ENCODE results near the gene SELENOO. TPM values are rescaled to one million over a fixed set of nuclear protein-coding genes. Genes with fewer than 3 reads are reported as not detected.

Gene SELENOO
- total and polyA plus RNA-seq, 2 donors (not counting 1 experiment from before 2014, with no cell fraction given), result 62.1 to 74.6 TPM

DNA sequence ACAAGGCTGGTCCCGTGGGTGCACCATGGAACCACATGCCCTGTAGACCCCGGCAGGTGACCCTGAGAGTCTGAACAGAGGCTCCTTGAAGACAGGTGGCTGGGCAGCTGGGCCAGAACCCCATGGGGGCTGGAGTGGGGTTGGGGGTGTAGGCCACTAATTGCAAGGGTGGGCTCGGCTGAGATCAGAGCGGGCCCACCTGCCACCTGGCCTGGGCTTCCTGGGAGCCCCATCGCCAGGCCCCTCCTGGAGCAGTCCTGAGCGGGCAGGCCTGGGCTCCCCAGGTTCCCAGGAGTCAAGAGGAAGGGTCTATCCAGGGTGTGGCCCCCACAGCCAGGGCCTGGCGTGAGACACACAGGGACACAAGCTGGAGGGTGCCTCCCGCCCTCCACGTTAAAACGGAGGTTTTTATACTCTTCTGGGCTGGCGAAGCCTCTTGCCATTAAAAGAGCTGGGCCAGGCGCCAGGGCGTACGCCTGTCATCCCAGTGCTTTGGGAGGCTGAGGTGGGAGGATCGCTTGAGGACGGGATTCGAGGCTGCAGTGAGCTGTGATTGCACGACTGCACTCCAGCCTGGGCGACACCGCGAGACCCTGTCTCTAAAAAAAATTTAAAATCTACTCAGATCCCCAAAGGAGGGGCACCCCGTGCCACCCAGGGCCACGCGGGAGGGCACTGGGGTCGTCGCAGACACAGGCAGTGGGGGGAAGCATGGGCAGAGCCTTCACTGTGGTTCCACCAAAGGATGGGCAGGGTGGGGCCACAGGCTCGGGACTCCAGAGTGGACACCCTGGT is 19.9 kb upstream of the SELENOO start:
- Histone ChIP-seq H3K27ac (ENCODE audit: low read length in 2 of 2) (no peak overlapping the region), H4K20me1 (ENCODE audit: control insufficient read depth, insufficient read depth, low read length, poor library complexity, severe bottlenecking) (no peaks in the 10 kb centered on the region), H3K79me2 (ENCODE audit: control insufficient read depth, insufficient read depth, low read length) (peaks cover 4% of the 10 kb centered on the region), H3K9me3 (ENCODE audit: control extremely low read depth in 1 of 3, control insufficient read depth in 2 of 3, insufficient read depth in 1 of 3, low read length in 2 of 3) (peaks cover 0 to 5% (median 0%) of the 10 kb centered on the region in 3 donors), H3K36me3 (replicated peaks in 1 of 2; ENCODE audit: control extremely low read depth in 1 of 2, control insufficient read depth in 1 of 2, extremely low read depth in 1 of 2, insufficient read depth in 2 of 2, low read length in 1 of 2) (no peaks in the 10 kb centered on the region), H3K4me2 (replicated peaks; ENCODE audit: low read depth, low read length, poor library complexity, severe bottlenecking) (no peak overlapping the region), H3K4me3 (ENCODE audit: control extremely low read depth in 1 of 5, extremely low read depth in 1 of 5, insufficient read depth in 1 of 5, low read depth in 2 of 5, low read length in 4 of 5) (no peak overlapping the region), H3K9ac (ENCODE audit: low read length) (no peak overlapping the region), H2AFZ (ENCODE audit: insufficient read depth, low read depth, low read length, poor library complexity, severe bottlenecking) (no peak overlapping the region), H3K27me3 (replicated peaks in 1 of 4; ENCODE audit: control extremely low read depth in 1 of 4, control insufficient read depth in 3 of 4, insufficient read depth in 4 of 4, low read length in 3 of 4) (peaks cover 0 to 21% (median 2%) of the 10 kb centered on the region in 4 experiments), H3K4me1 (ENCODE audit: control insufficient read depth in 2 of 2, insufficient read depth in 2 of 2, low read length in 2 of 2) (peaks cover 29 to 31% of the 10 kb centered on the region in 2 donors)
- H3K4me1 Mint-ChIP-seq, result peaks cover 28% of the 10 kb centered on the region
- POLR2A ChIA-PET, result interaction anchor here (0.7 to 1.2 kb wide), 2 partner anchors 11 to 17 kb away, joined by 3 to 5 read pairs; no protein-coding TSS in a partner anchor
- DNase-seq, result no peak
- no peaks in the 10 kb centered on the region for H3K9me3 Mint-ChIP-seq (ENCODE audit: insufficient read depth)
- 90% methylated on average over 23 of the region's 27 CpGs for WGBS (ENCODE audit: insufficient coverage)
- ATAC-seq (ENCODE audit: low read depth), result no peak
- CTCF ChIA-PET, result no interaction called here
- TF ChIP-seq EZH2 (IDR thresholded peaks at IDR 0.05; ENCODE audit: borderline replicate concordance, insufficient read depth, low read depth, low read length, poor library complexity, severe bottlenecking) (no peak), CTCF (IDR thresholded peaks at IDR 0.05) (no peak)
- no peak overlapping the region for H3K4me3 Mint-ChIP-seq
- intact Hi-C loops (cut with micrococcal nuclease), result no loop called here
- no peak overlapping the region for H3K27ac Mint-ChIP-seq
- H3K27me3 Mint-ChIP-seq, result peaks cover 11% of the 10 kb centered on the region
